ENCODE data around the gene AMIGO3. TPM values are rescaled to one million over a fixed set of nuclear protein-coding genes. Genes with fewer than 3 reads are reported as not detected.

Gene AMIGO3
- total and polyA plus RNA-seq, 2 experiments from 2014 or later = 2.6 to 5.2 TPM

DNA sequence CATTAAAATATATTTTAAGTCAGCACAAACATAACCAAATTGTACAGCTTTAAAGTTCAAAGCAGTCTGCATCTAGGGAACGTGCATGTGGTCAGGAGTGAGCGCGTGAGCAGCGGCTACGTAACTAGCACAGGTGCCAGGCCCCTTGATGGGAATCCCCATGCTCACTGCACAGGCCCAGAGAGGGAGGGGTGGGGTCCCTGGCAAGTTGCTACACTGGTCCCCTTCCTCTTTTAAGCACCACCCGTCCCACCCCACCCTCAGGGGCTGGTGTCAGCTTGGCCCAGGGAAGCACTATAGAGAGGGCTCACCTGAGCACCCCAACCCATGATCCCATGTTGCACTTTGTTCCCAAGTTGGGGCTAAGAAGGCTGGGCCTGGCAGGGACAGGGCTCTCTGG lies 5.1 kb upstream of the AMIGO3 start:
- H3K27ac ChIP-seq = peak overlapping the region; percentile 79
- no peak for DNase-seq (ENCODE audit: low read depth in 1 of 2, low spot score in 1 of 2)
- H3K9me3 ChIP-seq (ENCODE audit: low read depth) = no peaks in the 10 kb centered on the region
- H3K27me3 ChIP-seq = no peaks in the 10 kb centered on the region
- H3K4me1 ChIP-seq (ENCODE audit: low read depth) = no peaks in the 10 kb centered on the region
- TF ChIP-seq, protein P1, sequence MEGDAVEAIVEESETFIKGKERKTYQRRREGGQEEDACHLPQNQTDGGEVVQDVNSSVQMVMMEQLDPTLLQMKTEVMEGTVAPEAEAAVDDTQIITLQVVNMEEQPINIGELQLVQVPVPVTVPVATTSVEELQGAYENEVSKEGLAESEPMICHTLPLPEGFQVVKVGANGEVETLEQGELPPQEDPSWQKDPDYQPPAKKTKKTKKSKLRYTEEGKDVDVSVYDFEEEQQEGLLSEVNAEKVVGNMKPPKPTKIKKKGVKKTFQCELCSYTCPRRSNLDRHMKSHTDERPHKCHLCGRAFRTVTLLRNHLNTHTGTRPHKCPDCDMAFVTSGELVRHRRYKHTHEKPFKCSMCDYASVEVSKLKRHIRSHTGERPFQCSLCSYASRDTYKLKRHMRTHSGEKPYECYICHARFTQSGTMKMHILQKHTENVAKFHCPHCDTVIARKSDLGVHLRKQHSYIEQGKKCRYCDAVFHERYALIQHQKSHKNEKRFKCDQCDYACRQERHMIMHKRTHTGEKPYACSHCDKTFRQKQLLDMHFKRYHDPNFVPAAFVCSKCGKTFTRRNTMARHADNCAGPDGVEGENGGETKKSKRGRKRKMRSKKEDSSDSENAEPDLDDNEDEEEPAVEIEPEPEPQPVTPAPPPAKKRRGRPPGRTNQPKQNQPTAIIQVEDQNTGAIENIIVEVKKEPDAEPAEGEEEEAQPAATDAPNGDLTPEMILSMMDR (IDR thresholded peaks at IDR 0.05; ENCODE audit: low read depth, low read length) = no peak
- H3K4me3 ChIP-seq = peak overlapping the region; percentile 59
- peaks cover 16% of the 10 kb centered on the region for H3K36me3 ChIP-seq

DNA sequence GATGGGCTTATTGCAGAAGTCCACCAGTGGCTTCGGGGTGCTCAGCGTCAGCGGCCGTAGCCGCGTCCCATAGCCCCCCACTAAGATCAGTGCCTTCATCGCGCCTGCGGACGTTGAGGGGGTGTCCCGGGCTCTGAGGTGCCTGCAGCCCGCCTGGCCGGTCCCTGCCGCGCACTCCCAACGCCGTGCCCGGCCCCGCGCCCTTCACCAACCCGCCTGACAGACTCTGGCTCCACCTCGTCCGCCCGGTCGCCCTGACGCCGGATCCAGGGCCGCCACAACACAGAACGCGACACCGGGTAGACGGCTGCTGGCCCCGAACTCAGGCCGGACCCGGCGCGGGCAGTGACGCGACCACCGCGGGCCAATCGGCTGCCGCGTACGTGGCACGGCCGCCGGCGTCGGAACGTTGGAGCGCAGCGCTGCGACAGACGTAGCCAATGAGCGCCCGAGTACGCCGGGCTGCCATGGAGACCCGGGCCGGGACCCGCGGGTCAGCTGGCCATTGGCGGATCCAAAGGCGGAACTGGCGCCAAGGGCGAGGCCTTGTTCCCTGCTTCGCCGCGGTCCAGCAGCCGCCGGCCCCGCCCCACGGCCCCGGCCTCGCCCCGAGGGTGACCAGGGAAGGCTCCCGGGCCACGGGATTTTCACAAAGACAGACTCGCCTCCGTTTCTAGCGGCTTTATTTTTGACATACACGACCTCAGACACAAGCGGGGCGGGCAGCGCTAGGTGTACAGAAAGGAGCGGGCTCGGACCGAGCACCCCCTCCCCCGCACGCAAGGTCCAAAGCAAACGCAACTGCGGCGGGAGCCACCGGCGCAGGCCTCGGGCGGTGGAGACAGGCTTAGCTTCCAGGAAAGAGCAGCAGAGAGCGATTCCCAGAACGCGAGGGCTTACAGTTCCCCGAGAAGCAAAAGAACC lies 4.4 kb upstream of the AMIGO3 start, which contains the start of gene GMPPB:
Gene GMPPB (minus strand): TSS at position 324 of the 924 bp plus-strand sequence. CDS start 225 bp downstream, at position 99.
- TF ChIP-seq, protein P1 (IDR thresholded peaks at IDR 0.05; ENCODE audit: low read depth, low read length) = no peak
- H3K4me3 ChIP-seq = peak within 1 kb of the TSS; percentile 59
- H3K27ac ChIP-seq = peak within 1 kb of the TSS; percentile 80
- no peaks in the 10 kb centered on the region for H3K9me3 ChIP-seq (ENCODE audit: low read depth)
- no peaks in the 10 kb centered on the region for H3K4me1 ChIP-seq (ENCODE audit: low read depth)
- DNase-seq (ENCODE audit: low read depth in 1 of 2, low spot score in 1 of 2) = peak; percentile 98
- H3K36me3 ChIP-seq = peaks cover 16% of the 10 kb centered on the region
- H3K27me3 ChIP-seq = no peaks in the 10 kb centered on the region

- H3K36me3 ChIP-seq = peaks cover 16% of the 10 kb centered on the region
These were observed 3.8 kb upstream of the AMIGO3 start for GRCh38 chr3:49723296-49723627.

GRCh38 chr3:49722896-49723295 lies 3.4 kb upstream of the AMIGO3 start:
- TF ChIP-seq, protein P1 (IDR thresholded peaks at IDR 0.05; ENCODE audit: low read depth, low read length) = no peak
- peaks cover 14% of the 10 kb centered on the region for H3K36me3 ChIP-seq
- H3K4me3 ChIP-seq = peak overlapping the region; percentile 59
- no peaks in the 10 kb centered on the region for H3K27me3 ChIP-seq
- no peak for DNase-seq (ENCODE audit: low read depth in 1 of 2, low spot score in 1 of 2)
- no peaks in the 10 kb centered on the region for H3K4me1 ChIP-seq (ENCODE audit: low read depth)
- no peaks in the 10 kb centered on the region for H3K9me3 ChIP-seq (ENCODE audit: low read depth)
- H3K27ac ChIP-seq = peak overlapping the region; percentile 80

More at GRCh38 chr3:49723296-49723627, 3.8 kb upstream of the AMIGO3 start:
- Histone ChIP-seq H3K4me3 (peak overlapping the region; percentile 59), H3K27me3 (no peaks in the 10 kb centered on the region), H3K27ac (peak overlapping the region; percentile 80), H3K4me1 (ENCODE audit: low read depth) (no peaks in the 10 kb centered on the region), H3K9me3 (ENCODE audit: low read depth) (no peaks in the 10 kb centered on the region)
- peak; percentile 43 to 63 for DNase-seq (ENCODE audit: low read depth in 1 of 2, low spot score in 1 of 2)
- TF ChIP-seq, protein P1 (IDR thresholded peaks at IDR 0.05; ENCODE audit: low read depth, low read length) = no peak

DNA sequence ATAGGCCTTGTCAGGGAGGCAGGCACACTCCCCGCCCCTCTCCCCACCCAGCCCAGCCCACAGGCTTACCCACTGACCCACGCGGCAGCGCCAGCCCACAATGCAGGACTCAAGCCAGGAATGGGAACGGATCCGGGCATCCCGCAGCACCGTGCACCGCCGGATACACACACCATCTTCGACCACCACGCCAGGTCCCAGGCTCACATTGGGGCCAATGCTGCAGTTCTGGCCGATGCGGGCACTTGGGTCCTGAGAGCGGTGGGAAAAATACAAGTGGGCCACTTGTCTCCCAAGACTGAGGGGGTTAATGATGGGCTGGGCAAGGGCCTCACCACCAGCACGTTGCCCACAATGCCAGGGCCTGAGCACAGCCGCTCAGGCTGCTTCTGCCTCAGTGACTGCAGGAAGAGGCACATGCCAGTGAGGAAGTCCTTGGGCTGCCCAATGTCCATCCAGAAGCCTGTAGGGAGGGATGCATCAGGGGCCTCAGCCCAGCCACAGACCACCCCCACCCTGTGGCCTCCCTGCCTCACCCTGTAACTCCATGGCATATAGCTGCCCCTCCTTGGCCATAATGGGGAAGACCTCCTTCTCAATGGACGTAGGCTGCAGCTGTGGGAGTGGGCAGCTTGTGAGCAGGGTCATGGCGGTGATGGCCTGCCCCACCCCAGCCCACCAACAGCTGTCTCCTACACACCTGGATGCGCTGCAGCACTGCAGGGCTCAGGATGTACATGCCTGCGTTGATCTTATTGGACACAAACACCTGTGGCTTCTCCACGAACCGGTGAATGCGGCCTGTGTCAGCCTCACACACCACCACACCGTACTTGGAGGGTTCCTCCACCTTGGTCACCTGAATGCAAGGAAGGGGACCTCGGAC lies 2.7 kb upstream of the AMIGO3 start:
- H3K4me3 ChIP-seq = no peak overlapping the region

More for the DNA sequence above, 2.7 kb upstream of the AMIGO3 start:
- H3K36me3 ChIP-seq = peaks cover 7% of the 10 kb centered on the region
- TF ChIP-seq, protein P1 (IDR thresholded peaks at IDR 0.05; ENCODE audit: low read depth, low read length) = no peak
- H3K4me1 ChIP-seq (ENCODE audit: low read depth) = no peaks in the 10 kb centered on the region
- H3K9me3 ChIP-seq (ENCODE audit: low read depth) = no peaks in the 10 kb centered on the region
- H3K27me3 ChIP-seq = no peaks in the 10 kb centered on the region
- no peak for DNase-seq (ENCODE audit: low read depth in 1 of 2, low spot score in 1 of 2)
- H3K27ac ChIP-seq = no peak overlapping the region
